OCI-LY3 (cell line): Measurements from ENCODE around the gene CAMTA1.

Experiments used
- EZH2phosphoT487 ChIP-seq: fragments of 200-600 bp; shearing (Covaris generic); IDR thresholded peaks from 2 replicates; pipeline ENCODE4 v1.6.1; 2018; ENCODE audit warnings: antibody characterized with exemption, mixed run types, low read depth
- TF ChIP-seq, protein P1 (sequence below): fragments of 200-600, 300-600 bp; sonication (generic); IDR thresholded peaks from 2 replicates; pipeline ENCODE4 v1.5.1; 2014; ENCODE audit warnings: antibody characterized with exemption, low read length, low read depth

DNA sequence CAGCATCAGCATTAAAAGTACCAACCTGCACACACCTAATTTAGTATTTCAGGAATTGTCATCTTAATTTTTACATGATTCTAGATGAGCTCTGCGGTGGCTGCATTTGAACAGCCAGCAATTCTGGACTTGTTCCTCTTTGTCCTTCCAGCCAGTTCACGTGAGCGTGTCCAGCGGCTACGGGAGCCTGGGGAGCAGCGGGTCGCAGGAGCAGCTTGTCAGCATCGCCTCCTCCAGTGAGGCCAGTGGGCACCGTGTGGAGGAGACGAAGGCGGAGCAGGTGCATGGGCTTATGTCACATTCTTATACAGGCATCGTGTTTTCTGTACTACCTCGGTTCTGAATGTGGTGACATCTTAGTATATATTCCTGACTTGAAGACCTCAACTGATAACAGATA, 1024.5 kb downstream of the CAMTA1 start:
- TF ChIP-seq, protein P1, sequence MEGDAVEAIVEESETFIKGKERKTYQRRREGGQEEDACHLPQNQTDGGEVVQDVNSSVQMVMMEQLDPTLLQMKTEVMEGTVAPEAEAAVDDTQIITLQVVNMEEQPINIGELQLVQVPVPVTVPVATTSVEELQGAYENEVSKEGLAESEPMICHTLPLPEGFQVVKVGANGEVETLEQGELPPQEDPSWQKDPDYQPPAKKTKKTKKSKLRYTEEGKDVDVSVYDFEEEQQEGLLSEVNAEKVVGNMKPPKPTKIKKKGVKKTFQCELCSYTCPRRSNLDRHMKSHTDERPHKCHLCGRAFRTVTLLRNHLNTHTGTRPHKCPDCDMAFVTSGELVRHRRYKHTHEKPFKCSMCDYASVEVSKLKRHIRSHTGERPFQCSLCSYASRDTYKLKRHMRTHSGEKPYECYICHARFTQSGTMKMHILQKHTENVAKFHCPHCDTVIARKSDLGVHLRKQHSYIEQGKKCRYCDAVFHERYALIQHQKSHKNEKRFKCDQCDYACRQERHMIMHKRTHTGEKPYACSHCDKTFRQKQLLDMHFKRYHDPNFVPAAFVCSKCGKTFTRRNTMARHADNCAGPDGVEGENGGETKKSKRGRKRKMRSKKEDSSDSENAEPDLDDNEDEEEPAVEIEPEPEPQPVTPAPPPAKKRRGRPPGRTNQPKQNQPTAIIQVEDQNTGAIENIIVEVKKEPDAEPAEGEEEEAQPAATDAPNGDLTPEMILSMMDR, result no peak
- no peak for TF ChIP-seq EZH2phosphoT487
